T47D (cell line): ENCODE results near the gene ICOSLG.
"Not testable (repeated sequence)": the region's sequence is repeated elsewhere in the genome, so short reads cannot be mapped to it uniquely, and the experiment has no call there.

Experiments used
- DNase-seq, 2 experiments: peaks; one replicate each; pipeline versions ENCODE4 v3.0.0 to v3.0.0-alpha.2; 2011 to 2012; ENCODE audit warnings: low read depth in 1 of 2, low spot score in 1 of 2
- JUND ChIP-seq: IDR thresholded peaks from 2 replicates; pipeline ENCODE4 v1.6.1; 2012; ENCODE audit warnings: low read depth
- in situ Hi-C: cut with HindIII; loops from 2 replicates; pipeline ENCODE4 v1.10.0; 2016; ENCODE audit warnings: low sequenced_read_pairs, low pct_unique_long_range_greater_than_20kb

ICOSLG gene, protein sequence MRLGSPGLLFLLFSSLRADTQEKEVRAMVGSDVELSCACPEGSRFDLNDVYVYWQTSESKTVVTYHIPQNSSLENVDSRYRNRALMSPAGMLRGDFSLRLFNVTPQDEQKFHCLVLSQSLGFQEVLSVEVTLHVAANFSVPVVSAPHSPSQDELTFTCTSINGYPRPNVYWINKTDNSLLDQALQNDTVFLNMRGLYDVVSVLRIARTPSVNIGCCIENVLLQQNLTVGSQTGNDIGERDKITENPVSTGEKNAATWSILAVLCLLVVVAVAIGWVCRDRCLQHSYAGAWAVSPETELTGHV

GRCh38 chr21:44240842-44241241 is at the start of gene ICOSLG:
Gene ICOSLG (minus strand): TSS chr21:44240943. CDS start chr21:44240817, 126 bp downstream.
- in situ Hi-C loops, DNase-seq: not testable (repeated sequence)

DNA sequence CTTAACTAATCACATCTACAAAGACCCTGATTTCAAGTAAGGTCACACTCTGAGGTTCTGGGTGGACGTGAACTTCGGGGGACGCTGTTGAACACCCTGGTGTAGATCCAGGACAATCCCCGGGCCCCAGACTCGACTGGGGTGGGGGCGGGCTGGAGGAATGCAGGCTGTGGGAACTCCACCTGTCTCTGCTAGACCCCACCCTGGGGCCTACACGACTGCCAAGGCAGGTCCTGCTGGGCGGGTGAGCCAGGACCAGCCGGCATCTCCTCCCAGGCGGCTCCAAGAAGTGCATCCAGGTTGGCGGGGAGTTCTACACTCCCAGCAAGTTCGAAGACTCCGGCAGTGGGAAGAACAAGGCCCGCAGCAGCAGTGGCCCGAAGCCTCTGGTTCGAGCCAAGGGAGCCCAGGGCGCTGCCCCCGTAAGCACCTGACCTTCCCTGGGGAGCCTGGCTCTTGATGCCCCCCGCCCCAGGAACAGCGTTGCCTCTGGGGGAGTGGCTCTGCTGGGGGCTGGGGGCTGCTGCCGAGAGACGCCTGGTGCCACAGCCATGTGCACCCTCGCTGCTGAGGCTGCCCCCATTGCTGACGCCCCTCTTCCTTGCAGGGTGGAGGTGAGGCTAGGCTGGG is 48.8 kb upstream of the ICOSLG start:
- DNase-seq = no peak
- in situ Hi-C loops = no loop called here
- no peak for TF ChIP-seq JUND

GRCh38 chr21:44288251-44289110 is 47.7 kb upstream of the ICOSLG start:
- TF ChIP-seq JUND = no peak
- no peak for DNase-seq
- in situ Hi-C loops = no loop called here

DNA sequence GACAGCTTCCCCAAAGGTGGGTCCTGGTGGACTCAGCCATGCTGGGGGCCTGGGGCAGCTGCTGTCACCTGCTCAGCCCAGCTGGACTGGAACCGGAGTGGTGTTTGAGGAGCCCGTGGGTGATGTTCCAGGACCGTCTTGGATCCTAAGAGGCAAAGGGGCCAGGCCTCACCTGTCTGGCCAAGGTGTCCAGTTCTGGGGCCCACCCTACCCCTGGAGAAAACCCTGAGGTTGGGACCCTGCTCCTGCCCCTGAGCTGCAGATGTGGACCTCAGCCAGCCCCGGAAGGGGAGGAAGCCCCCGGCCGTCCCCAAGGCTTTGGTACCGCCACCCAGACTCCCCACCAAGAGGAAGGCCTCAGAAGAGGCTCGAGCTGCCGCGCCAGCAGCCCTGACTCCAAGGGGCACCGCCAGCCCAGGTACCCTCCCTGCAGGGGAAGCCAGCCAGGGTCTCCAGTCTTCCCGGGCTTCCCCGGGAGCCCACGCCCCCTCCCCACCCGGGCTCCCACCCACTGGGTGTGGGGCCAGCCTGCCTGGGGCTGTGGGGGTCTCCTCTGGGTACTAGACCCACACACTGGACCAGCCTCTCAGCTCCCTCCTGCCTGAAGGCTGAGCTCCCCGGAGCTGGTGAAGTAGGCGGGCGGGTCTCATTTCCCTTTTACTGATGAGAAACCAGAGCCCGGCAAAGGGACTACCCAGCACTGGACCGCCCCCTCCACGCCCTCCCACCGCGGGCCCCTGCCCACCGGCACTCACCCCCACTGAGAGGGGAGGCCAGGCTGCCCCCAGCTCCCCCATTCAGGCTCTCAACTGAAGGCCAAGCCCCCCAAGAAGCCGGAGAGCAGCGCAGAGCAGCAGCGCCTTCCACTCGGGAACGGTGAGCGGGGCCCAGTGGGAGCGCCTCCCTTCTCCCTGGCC is 46.2 kb upstream of the ICOSLG start:
- TF ChIP-seq JUND = no peak
- no peak for DNase-seq
- in situ Hi-C loops = no loop called here

GRCh38 chr21:44286086-44286715 is 45.5 kb upstream of the ICOSLG start:
- in situ Hi-C loops = no loop called here
- no peak for DNase-seq
- TF ChIP-seq JUND = no peak

DNA sequence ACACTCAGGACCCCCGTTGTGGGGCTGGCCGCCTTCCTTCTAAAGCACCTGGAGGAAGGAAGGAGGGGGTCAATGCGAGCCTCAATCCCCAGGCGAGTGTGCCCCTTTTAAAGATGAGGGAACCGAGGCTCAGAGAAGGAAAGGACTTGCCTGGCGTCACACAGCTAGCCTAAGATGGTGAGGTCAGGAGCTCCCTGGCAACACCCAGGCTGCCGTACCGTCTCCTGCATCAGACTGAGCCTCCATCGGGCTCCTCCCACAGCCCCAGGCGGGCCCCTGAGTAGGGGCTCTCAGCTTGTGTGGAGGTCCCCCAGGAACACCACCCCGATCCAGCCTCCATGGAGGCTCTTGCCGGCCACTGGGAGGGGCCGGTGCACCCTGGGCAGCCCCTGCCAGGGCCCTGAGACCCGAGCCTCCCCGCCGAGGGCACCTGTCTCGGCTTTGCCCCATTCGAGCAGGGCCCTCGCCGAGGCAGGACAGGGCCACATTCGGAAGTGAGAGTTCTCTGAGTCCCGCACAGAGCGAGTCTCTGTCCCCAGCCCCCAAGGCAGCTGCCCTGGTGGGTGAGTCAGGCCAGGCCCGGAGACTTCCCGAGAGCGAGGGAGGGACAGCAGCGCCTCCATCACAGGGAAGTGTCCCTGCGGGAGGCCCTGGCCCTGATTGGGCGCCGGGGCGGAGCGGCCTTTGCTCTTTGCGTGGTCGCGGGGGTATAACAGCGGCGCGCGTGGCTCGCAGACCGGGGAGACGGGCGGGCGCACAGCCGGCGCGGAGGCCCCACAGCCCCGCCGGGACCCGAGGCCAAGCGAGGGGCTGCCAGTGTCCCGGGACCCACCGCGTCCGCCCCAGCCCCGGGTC is 44.6 kb upstream of the ICOSLG start, which contains the start of gene AIRE:
TSS of gene AIRE (plus strand) at position 739 of the 855 bp plus-strand sequence. CDS start 131 bp downstream, outside the sequence.
- no peak for DNase-seq
- in situ Hi-C loops = no loop called here
- no peak for TF ChIP-seq JUND

- no peak for TF ChIP-seq JUND
- DNase-seq = no peak
- in situ Hi-C loops = no loop called here
Observed at GRCh38 chr21:44283948-44284347, 43.2 kb upstream of the ICOSLG start.

DNA sequence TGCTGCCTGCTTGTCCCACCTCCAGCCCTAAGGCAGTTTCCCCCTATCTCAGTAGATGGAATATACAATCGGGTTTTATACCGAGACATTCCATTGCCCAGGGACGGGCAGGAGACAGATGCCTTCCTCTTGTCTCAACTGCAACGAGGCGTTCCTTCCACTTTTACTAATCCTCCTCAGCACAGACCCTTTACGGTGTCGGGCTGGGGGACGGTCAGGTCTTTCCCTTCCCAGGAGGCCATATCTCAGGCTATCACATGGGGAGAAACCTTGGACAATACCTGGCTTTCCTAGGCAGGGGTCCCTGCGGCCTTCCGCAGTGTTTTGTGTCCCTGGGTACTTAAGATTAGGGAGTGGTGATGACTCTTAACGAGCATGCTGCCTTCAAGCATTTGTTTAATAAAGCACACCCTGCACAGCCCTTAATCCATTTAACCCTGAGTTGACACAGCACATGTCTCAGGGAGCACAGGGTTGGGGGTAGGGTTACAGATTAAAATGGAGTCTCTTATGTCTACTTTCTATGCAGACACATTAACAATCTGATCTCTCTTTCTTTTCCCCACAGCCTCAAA is 42.6 kb upstream of the ICOSLG start:
- DNase-seq, in situ Hi-C loops: not testable (repeated sequence)

DNA sequence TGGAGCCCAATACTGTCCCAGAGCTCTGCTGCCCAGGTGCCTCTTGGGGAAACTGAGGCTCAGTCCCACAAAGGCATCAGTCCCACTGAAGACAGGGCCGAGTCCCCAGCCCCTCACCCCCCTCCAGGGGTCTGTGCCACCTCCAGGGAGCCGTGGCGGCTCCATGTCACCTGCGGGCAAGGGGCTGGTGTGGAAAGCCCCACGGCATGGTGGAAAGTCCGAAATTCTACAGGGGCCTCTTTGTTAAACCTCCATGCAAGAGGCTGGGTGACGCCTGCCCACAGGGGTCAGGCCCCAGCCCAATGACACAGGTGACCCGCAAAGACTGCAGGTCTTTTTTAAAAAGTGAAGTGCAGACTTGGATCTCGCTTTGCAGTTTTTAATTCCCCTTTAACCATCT is 41.6 kb upstream of the ICOSLG start:
- no peak for DNase-seq
- TF ChIP-seq JUND = no peak
- in situ Hi-C loops = no loop called here

DNA sequence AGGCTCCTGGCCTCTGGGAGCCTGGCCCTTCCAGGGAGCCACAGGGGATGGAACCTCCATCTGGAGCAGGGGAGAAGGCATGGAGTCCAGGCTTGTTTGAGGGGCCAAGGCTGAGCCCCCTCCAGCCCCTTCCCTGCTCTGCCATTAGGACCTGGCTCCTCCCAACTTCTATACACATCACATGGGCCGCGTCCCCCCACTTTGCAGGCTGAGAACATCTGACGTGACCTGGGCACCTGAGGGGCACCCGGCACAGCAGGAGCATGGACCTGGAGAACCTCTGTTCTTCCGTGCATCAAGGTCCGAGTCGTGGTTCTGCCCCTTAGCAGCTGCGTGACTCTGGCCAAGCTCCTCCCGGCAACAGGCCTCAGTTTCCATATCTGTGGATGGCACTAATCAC is 41.1 kb upstream of the ICOSLG start:
- in situ Hi-C loops = no loop called here
- no peak for TF ChIP-seq JUND

More for the DNA sequence above, 41.1 kb upstream of the ICOSLG start:
- no peak for DNase-seq
